GM18526 (cell line): Measurements from ENCODE around the gene TEX51.

Experiments
- POLR2A ChIP-seq: IDR thresholded peaks from 3 replicates; pipeline ENCODE4 v1.6.1; 2011; ENCODE audit not compliant: insufficient read length; ENCODE audit errors: extremely low read depth

The TEX51 gene

GRCh38 chr2:126894585-126895182 lies 4.0 kb upstream of the TEX51 start:
- TF ChIP-seq POLR2A = no peak

GRCh38 chr2:126895336-126895735 lies 3.4 kb upstream of the TEX51 start:
- no peak for TF ChIP-seq POLR2A

- TF ChIP-seq POLR2A = no peak
These were observed 2.2 kb upstream of the TEX51 start for GRCh38 chr2:126896471-126896870.

GRCh38 chr2:126899616-126900185 lies 1.0 kb downstream of the TEX51 start:
- no peak for TF ChIP-seq POLR2A

DNA sequence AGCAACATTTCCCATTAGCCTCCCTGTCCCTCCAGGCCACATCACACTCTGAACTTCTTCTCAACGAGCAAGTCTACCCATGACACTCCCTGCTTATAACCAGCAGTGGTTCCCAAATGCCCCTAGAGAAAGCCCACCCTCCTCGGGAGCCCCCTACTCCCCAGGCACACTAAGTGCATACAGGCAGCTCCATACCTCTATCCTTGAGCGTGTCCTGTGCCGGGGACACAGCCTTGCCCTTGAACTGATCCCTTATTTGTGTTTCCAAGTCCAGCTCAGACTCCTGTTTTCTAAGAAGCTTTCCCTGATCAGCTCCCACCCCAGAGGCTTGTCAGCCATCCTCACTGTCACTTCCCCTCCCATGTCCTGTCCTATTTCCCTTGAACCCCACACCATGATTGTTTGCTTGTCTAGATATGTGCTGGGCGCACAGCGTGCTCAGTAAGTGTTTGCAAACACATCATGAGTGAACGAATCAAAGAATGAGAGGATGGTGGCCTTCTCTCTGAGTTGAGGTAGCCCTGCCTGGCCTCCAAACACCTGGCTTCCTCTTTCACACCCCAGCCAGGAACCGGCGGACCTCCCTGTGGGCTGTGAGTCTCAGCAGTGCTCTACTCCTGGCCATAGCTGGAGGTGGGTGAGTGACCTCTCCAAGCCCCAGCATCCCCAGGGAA lies 2.1 kb downstream of the TEX51 start:
- no peak for TF ChIP-seq POLR2A

DNA sequence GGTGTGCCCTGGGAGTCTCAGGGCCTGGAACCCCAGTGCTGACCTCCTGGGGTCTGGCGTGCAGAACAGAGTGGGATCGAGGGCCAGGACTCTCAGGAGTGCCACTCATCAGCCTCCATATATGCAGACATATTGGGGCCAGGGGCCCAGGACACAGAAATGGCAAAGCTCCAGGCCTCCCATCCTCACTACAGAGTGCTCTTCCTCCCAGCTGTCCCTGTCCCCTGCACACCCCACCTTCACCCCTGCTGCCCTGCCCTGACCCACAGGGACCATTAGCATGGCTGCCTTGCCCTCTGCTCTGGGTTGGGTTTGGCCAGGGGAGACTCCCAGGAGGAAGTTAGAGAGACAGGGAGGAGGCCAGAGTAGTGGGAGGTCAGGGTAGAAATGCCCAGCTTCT lies 2.8 kb downstream of the TEX51 start:
- TF ChIP-seq POLR2A = no peak

DNA sequence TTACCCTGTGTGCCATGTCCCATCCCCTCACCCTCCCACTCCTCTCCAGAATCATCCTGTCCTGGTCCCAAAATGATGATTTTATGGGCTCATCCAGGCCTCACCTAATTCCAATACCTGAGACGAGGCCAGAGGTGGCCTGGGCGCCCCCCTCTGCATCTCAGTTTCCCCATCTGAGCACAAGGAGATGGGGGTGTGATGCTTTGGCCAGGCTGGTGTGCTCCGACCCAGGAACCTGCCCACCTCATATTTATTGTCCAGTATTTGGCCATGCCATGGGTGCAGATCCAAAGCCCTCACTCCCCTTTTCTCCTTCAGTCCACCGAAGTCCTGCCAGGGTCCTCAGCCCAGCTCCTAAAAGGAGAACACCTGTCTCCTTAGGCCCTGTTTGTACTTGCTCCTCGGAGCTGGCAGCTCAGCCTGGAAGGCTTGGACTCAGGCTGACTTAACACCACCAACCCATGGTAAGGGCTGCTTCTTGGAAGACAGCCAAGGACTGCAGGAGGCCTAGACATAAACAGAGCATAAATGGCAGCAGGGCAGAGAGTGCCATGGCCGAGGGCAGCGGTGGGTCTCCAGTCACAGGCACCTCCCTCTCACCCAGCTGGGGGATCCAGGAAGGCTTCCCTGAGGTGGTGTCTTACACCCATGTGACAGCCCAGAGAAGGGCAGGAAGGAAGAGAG lies 3.6 kb downstream of the TEX51 start:
- no peak for TF ChIP-seq POLR2A

DNA sequence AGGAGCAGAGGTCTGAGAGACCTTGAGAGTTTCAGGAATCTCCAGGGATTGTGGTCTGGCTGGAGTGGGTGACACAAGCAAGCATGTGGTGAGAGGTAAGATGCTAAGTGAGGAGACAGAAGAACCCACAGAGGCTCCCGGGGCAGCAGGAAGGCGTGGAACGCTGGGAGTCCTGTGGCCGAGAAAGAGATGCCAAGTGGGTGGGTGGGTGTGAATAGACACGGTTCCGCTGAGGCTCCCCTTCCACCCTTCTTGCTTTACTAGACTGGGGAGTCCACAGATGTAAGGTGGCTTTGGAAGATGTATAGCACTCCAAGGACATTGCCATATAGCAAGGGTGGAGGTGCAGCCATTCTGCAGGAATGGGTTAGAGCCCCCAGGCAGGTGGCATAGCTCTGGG lies 4.2 kb downstream of the TEX51 start:
- TF ChIP-seq POLR2A = no peak

- TF ChIP-seq POLR2A = no peak
These were observed 7.3 kb downstream of the TEX51 start for GRCh38 chr2:126905991-126906390.

DNA sequence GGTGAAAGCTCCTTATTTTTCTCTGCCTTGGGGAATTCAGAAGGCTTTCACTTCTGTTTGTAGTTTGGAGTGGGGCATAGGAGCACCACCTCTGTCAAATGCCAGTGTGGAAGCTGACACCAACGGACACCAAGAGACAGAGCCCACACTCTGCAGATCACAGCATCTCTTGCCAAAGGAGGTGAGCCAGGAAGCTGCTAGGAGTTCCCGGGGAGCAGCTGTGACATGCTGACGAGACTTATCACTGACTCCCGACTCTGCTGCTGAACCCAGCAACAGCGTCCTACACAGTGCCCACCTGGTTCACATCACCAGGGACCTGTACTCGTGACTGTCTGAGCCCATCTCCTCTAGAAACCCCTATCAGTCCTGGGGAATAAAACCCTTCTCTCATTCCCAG lies 8.1 kb downstream of the TEX51 start:
- TF ChIP-seq POLR2A = no peak

- no peak for TF ChIP-seq POLR2A
These were observed 9.0 kb downstream of the TEX51 start for GRCh38 chr2:126907671-126908070.

DNA sequence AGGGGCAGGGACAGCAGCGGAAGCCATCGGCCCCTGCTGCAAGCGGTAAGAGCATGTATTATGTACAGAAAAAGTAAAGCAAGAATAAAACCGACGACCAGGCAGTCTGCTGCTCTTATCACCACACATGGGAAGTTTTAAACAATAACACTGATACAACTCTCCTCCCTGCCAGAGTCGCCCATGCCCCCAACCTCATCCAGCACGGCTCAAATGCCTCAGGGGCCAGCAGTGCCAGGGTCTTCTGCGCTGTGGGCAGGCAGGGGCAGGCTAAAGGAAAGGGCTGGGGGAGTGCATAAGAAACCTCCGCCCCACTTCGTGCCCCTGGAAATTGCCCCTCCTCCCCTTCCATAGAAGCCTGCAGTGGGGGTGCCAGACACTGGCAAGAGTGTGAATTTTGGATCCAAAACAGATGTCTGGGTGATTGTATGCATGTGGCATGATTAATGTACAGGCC lies 10.1 kb downstream of the TEX51 start:
- TF ChIP-seq POLR2A = no peak

DNA sequence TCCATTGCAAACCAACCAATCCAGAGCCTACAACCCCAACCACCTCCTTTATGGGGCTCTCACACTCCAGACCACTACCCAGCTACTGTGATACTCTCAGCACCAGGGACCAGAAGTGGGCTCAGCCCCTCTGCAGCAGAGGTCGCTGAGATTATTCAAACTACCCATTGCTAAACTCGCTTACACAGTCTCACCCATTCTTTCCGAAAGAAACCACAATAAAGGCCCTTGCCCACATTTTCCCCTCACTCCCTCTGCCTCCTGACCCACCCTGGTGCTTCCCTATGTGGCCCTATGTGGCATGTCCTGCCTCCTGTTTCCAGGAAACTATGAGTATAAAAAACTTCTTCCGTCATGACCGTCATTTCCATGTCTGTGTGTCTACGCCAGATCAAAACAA lies 10.7 kb downstream of the TEX51 start:
- TF ChIP-seq POLR2A = no peak

GRCh38 chr2:126909781-126910180 lies 11.1 kb downstream of the TEX51 start:
- TF ChIP-seq POLR2A = no peak

DNA sequence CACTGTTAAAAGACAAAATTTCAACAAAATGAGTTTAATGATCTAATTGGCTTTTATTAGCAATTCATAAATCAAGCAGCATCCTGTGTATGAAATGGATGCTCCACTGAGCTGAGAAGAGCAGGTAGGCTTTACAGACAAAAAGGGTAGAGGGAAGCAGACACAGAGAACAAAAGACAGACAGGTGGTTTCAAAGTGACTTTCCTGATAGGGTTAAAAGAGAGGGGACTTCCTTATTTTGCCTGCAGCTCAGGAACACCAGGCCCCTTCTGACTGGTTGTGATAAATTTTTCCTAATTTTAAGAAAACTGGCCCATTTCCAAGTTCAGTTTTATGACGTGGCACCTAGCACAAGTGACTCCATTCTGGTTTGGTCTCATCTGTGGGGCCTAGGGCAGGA lies 11.9 kb downstream of the TEX51 start:
- TF ChIP-seq POLR2A = no peak
